Gastrocnemius medialis (tissue), 4 donors: ENCODE data around the gene ACIN1. TPM values are rescaled to one million over a fixed set of nuclear protein-coding genes. Genes with fewer than 3 reads are reported as not detected.

Experiments used
- ATAC-seq, 2 donors: fragments of 150-250 bp; one replicate each; pipeline ENCODE4 v1.9.1; 2016
- DNase-seq, 2 donors: peaks; one replicate each; pipeline ENCODE4 v3.0.0-alpha.2; 2019
- H3K27ac ChIP-seq, 4 donors: fragments of 200-600 bp; sonication (generic); 1 replicate in 1 of 4; 2 replicates in 3 of 4; pipeline ENCODE4 v1.5.1; 2016 to 2018; ENCODE audit warnings: mild to moderate bottlenecking in 2 of 4, moderate library complexity in 1 of 4
- H3K27me3 ChIP-seq, 3 donors: fragments of 200-600 bp; sonication (generic) in 2 of 3; 1 replicate in 1 of 3; 2 replicates in 2 of 3; pipeline versions ENCODE4 v1.5.1 to v1.6.0; 2016 to 2019; ENCODE audit warnings: mild to moderate bottlenecking in 1 of 3, moderate library complexity in 1 of 3
- H3K36me3 ChIP-seq, 2 donors: fragments of 200-600 bp; sonication (generic) in 1 of 2; one replicate each; pipeline ENCODE4 v1.5.1; 2017 to 2018
- H3K4me1 ChIP-seq, 2 donors: fragments of 200-600 bp; sonication (generic) in 1 of 2; one replicate each; pipeline ENCODE4 v1.5.1; 2016 to 2017; ENCODE audit warnings: mild to moderate bottlenecking in 2 of 2
- H3K4me3 ChIP-seq, 4 donors: fragments of 200-600 bp; sonication (generic) in 3 of 4; 1 replicate in 1 of 4; 2 replicates in 3 of 4; pipeline ENCODE4 v1.5.1; 2016 to 2019; ENCODE audit warnings: mild to moderate bottlenecking in 2 of 4
- H3K9me3 ChIP-seq, 3 donors: fragments of 200-600 bp; sonication (generic) in 2 of 3; 1 replicate in 1 of 3; 2 replicates in 2 of 3; pipeline ENCODE4 v1.5.1; 2016 to 2019
- POLR2A ChIP-seq, 2 donors: fragments of 450-650 bp; IDR thresholded peaks; one replicate each; pipeline ENCODE4 v1.6.1; 2017; ENCODE audit warnings: antibody characterized with exemption in 2 of 2, mild to moderate bottlenecking in 2 of 2, moderate library complexity in 2 of 2
- in situ Hi-C, 4 donors: fragments of 200-750 bp; cut with MboI; loops; one replicate each; pipeline versions ENCODE4 v1.15.0 to v1.8.0; 2017; ENCODE audit warnings: low sequenced_read_pairs in 4 of 4
- intact Hi-C: fragments of 100-400 bp; cut with DNase I; formaldehyde crosslinking; loops from one replicate; pipeline ENCODE4 v1.15.1; 2023; ENCODE audit warnings: low total_unique reads
- total RNA-seq, 4 donors: library from RNA; depleted of rRNA; stranded (reverse); fragments of >200 nt; gene quantifications; one replicate each; pipeline versions ENCODE4 v1.1.0 to v1.2.3, GENCODE V29; 2016
- TF ChIP-seq, protein P1 (sequence below), 5 experiments: fragments of 450-650 bp in 3 of 5; fragments of 200-600 bp in 2 of 5; sonication (generic) in 2 of 5; IDR thresholded peaks in 4 of 5; conservative IDR thresholded peaks in 1 of 5; 1 replicate in 4 of 5; 2 replicates in 1 of 5; pipeline ENCODE4 v1.5.1; 2016 to 2019; ENCODE audit warnings: antibody characterized with exemption in 5 of 5, mild to moderate bottlenecking in 3 of 5, moderate library complexity in 3 of 5

ACIN1 gene
- total RNA-seq, 4 donors from 2014 or later: 61.9 to 74.8 (median 70.6) TPM

DNA sequence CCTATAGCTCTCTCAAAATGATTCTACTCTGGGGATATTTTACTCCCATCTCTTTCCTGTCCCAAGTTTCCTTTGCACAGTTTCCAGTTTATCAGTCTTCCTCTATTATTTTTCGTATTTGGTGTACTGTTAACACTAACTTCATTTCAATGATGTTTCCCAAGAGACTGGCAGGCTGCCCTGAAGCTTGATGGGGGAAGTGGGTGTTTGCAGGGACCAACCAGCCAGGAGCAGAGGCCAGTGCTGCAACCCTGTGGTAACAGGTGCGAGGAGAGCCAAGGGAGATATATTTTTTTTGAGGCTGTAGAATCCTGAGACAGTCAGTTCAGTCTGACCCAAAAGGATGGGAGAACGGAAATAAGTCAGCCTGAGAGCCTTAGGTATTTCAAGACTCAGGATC, 35.9 kb upstream of the ACIN1 start:
- Histone ChIP-seq H3K27me3 (no peaks in the 10 kb centered on the region), H3K4me1 (peaks cover 21% of the 10 kb centered on the region in 2 donors), H3K36me3 (peaks cover 3 to 53% of the 10 kb centered on the region in 2 donors), H3K9me3 (no peaks in the 10 kb centered on the region), H3K27ac (peak overlapping the region; percentile 17 to 51 (median 28)), H3K4me3 (no peak overlapping the region)
- intact Hi-C loops (no loop called here), in situ Hi-C loops (no loop called here)
- DNase-seq (peak in 1 of 2 donors; percentile 62), ATAC-seq (peak; percentile 10 to 18)
- TF ChIP-seq POLR2A (IDR thresholded peaks at IDR 0.05): no peak
- TF ChIP-seq, protein P1, sequence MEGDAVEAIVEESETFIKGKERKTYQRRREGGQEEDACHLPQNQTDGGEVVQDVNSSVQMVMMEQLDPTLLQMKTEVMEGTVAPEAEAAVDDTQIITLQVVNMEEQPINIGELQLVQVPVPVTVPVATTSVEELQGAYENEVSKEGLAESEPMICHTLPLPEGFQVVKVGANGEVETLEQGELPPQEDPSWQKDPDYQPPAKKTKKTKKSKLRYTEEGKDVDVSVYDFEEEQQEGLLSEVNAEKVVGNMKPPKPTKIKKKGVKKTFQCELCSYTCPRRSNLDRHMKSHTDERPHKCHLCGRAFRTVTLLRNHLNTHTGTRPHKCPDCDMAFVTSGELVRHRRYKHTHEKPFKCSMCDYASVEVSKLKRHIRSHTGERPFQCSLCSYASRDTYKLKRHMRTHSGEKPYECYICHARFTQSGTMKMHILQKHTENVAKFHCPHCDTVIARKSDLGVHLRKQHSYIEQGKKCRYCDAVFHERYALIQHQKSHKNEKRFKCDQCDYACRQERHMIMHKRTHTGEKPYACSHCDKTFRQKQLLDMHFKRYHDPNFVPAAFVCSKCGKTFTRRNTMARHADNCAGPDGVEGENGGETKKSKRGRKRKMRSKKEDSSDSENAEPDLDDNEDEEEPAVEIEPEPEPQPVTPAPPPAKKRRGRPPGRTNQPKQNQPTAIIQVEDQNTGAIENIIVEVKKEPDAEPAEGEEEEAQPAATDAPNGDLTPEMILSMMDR (IDR thresholded peaks at IDR 0.05 in 4 of 5, conservative IDR thresholded peaks at IDR 0.05 in 1 of 5): no peak

GRCh38 chr14:23129759-23130316, 34.9 kb upstream of the ACIN1 start:
- Histone ChIP-seq H3K27me3 (no peaks in the 10 kb centered on the region), H3K4me1 (peaks cover 28 to 31% of the 10 kb centered on the region in 2 donors), H3K27ac (peak overlapping the region; percentile 13 to 51 (median 28)), H3K36me3 (peaks cover 3 to 51% of the 10 kb centered on the region in 2 donors), H3K4me3 (no peak overlapping the region), H3K9me3 (no peaks in the 10 kb centered on the region)
- ATAC-seq: no peak
- intact Hi-C loops (no loop called here), in situ Hi-C loops (no loop called here)
- TF ChIP-seq POLR2A (IDR thresholded peaks at IDR 0.05): no peak
- TF ChIP-seq, protein P1 (IDR thresholded peaks at IDR 0.05 in 4 of 5, conservative IDR thresholded peaks at IDR 0.05 in 1 of 5): no peak
- no peak for DNase-seq

DNA sequence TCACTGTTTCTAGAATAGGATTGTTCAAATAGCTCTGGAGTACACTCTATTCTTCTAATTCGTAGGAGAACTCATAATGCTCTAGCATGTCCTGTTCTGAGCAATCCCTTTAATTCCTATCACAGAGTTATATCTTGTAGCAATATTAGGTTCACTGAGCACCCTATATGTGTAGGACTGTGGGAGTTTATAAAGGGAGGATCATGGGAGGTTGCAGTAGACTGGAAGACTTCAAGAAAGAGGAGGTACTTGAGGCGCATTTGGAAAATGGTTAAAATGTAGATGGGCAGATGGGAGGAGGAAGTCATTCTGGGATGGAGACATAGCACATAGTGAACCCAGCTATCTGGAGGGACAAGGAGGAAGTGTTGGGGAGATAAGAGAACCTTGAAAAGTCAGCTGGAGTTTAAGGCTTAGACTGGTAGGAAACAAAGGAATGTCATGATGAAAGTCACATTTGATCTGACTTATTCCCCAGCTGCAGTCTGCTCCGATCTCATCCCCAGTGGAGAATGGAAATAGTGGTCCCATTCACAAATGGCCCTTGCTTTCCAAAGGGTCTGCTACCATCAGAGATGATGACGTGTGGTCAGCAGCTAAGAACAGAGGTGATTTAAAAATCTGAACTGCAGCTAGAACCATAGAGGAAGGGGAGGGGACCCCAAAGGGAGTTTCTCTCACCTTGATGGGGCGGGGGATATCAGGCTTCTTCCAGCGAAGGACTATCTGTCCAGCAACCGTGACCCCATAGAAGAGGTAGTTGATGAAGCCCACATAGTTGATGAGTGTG, 34.2 kb upstream of the ACIN1 start:
- Histone ChIP-seq H3K4me3 (no peak overlapping the region), H3K27ac (peak overlapping the region; percentile 33 to 85 (median 73)), H3K36me3 (peaks cover 3 to 51% of the 10 kb centered on the region in 2 donors), H3K27me3 (no peaks in the 10 kb centered on the region), H3K9me3 (no peaks in the 10 kb centered on the region), H3K4me1 (peaks cover 35 to 38% of the 10 kb centered on the region in 2 donors)
- intact Hi-C loops (no loop called here), in situ Hi-C loops (no loop called here)
- no peak for DNase-seq
- TF ChIP-seq POLR2A (IDR thresholded peaks at IDR 0.05): no peak
- TF ChIP-seq, protein P1 (IDR thresholded peaks at IDR 0.05 in 4 of 5, conservative IDR thresholded peaks at IDR 0.05 in 1 of 5): no peak
- ATAC-seq: no peak

DNA sequence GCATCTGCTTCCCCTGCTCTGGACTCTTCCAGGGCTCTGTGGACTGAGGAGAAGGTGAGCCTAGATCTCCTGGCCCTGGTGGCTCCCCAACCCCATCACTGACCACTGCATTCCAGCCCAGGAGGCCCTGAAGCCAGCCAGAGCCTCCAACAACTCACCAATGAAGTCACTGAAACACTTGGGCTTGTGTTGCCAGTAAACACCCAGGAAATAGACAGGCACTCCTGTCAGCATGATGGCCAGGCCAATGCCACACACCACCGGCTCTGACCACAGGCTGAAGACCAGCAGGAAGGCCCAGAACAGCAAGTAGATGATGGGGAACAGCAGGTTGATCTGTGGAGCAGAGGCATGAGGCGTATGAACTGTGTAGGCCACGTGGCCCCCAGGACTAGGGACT, 32.9 kb upstream of the ACIN1 start:
- DNase-seq: no peak
- in situ Hi-C loops: no loop called here
- H3K9me3 ChIP-seq: no peaks in the 10 kb centered on the region

More for the DNA sequence above, 32.9 kb upstream of the ACIN1 start:
- Histone ChIP-seq H3K4me3 (no peak overlapping the region), H3K27ac (peak overlapping the region; percentile 71 to 85 (median 78)), H3K4me1 (peaks cover 45 to 49% of the 10 kb centered on the region in 2 donors), H3K27me3 (no peaks in the 10 kb centered on the region), H3K36me3 (peaks cover 3 to 51% of the 10 kb centered on the region in 2 donors)
- no peak for ATAC-seq
- intact Hi-C loops: loop anchor here (2.0 kb wide), 1 partner anchor 15 kb away; no protein-coding TSS in a partner anchor
- TF ChIP-seq, protein P1 (IDR thresholded peaks at IDR 0.05 in 4 of 5, conservative IDR thresholded peaks at IDR 0.05 in 1 of 5): no peak
